Activated naive CD8-positive, alpha-beta T cell treated with anti-CD3 and anti-CD28 coated beads for 36 hours (primary cell): ENCODE data around the gene SPG7. TPM values are rescaled to one million over a fixed set of nuclear protein-coding genes. Genes with fewer than 3 reads are reported as not detected.
"Not testable (repeated sequence)": the region's sequence is repeated elsewhere in the genome, so short reads cannot be mapped to it uniquely, and the experiment has no call there.

Experiments
- DNase-seq: peaks from one replicate; pipeline ENCODE4 v3.0.0; 2021
- H3K27ac Mint-ChIP-seq: one replicate; pipeline ENCODE4 v1.8.0; 2022; ENCODE audit warnings: mild to moderate bottlenecking, moderate library complexity, mixed read lengths
- H3K27me3 Mint-ChIP-seq: one replicate; pipeline ENCODE4 v1.8.0; 2022; ENCODE audit warnings: mild to moderate bottlenecking, mixed read lengths
- H3K36me3 Mint-ChIP-seq: one replicate; pipeline ENCODE4 v1.8.0; 2021; ENCODE audit warnings: mild to moderate bottlenecking, mixed read lengths
- H3K4me1 Mint-ChIP-seq: one replicate; pipeline ENCODE4 v1.8.0; 2021; ENCODE audit warnings: mixed read lengths
- H3K4me3 Mint-ChIP-seq: one replicate; pipeline ENCODE4 v1.8.0; 2022; ENCODE audit warnings: mild to moderate bottlenecking, moderate library complexity, mixed read lengths
- H3K9me3 Mint-ChIP-seq: one replicate; pipeline ENCODE4 v1.8.0; 2022; ENCODE audit warnings: mixed read lengths
- total RNA-seq, 2 experiments: library from RNA; stranded (reverse); gene quantifications; one replicate each; pipeline ENCODE4 v1.2.3, GENCODE V29; 2021

The SPG7 gene
- total RNA-seq = 10 to 100 TPM; 63.1 to 76.7 TPM

- no peaks in the 10 kb centered on the region for H3K36me3 Mint-ChIP-seq
- H3K9me3 Mint-ChIP-seq = no peaks in the 10 kb centered on the region
- DNase-seq = peak; percentile 95
Observed at GRCh38 chr16:89507834-89508590, at the start of gene SPG7. Gene SPG7 (plus strand): TSS chr16:89508403. CDS start chr16:89508418, 15 bp downstream.

DNA sequence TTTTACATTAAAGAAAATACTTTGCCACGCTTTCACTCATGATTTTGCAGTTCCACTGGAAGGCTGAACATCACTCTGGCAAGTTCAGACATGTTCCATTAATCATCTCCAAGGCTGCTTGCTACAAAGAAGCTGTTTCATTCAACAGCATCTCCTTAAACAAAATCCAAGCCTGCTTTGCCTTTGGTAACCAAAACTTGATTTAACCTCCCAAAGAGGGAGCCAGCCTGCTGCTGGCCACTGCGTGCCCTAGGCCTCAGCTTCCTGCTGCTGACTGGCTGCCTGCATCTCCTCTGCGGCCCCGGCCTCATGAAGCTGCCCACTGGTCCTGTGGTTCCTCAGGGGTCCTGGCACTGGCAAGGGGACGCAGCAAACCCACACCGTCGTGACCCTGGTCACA is 49.7 kb upstream of the SPG7 start:
- Mint-ChIP-seq H3K4me3 (no peak overlapping the region), H3K27me3 (no peaks in the 10 kb centered on the region), H3K27ac (peak overlapping the region; percentile 9), H3K36me3 (peaks cover 32% of the 10 kb centered on the region), H3K4me1 (peaks cover 52% of the 10 kb centered on the region), H3K9me3 (no peaks in the 10 kb centered on the region)
- DNase-seq = no peak

More at GRCh38 chr16:89507834-89508590, at the start of gene SPG7:
- H3K27ac Mint-ChIP-seq = peak within 1 kb of the TSS; percentile 92
- no peaks in the 10 kb centered on the region for H3K27me3 Mint-ChIP-seq
- H3K4me3 Mint-ChIP-seq = peak within 1 kb of the TSS; percentile 92
- H3K4me1 Mint-ChIP-seq = peaks cover 23% of the 10 kb centered on the region

DNA sequence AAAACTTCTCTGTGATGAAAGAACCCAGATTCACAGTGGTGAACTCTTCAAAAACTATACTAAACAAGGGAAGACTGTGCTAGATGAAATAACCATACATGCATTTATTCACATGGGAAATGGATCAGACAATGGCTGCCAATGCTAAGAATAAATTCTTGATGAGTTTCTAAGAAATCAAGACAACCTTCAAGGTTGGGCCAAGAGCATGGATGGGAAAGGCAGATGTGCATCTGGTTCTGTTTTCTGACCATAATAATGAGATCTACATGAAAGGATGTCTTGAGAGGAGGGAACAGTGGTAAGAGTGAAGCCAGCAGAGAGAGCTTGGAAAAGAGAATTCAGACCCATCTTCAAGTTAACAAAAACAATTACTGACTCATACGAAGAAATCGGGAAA is 49.2 kb upstream of the SPG7 start:
- DNase-seq = no peak
- Mint-ChIP-seq H3K27me3 (no peaks in the 10 kb centered on the region), H3K4me1 (peaks cover 48% of the 10 kb centered on the region), H3K4me3 (no peak overlapping the region), H3K27ac (peak overlapping the region; percentile 9), H3K36me3 (peaks cover 32% of the 10 kb centered on the region), H3K9me3 (no peaks in the 10 kb centered on the region)

GRCh38 chr16:89460556-89460955 is 47.6 kb upstream of the SPG7 start:
- Mint-ChIP-seq H3K27ac (peak overlapping the region; percentile 55), H3K9me3 (no peaks in the 10 kb centered on the region), H3K36me3 (peaks cover 30% of the 10 kb centered on the region), H3K4me1 (peaks cover 52% of the 10 kb centered on the region), H3K4me3 (no peak overlapping the region), H3K27me3 (no peaks in the 10 kb centered on the region)
- DNase-seq = no peak

DNA sequence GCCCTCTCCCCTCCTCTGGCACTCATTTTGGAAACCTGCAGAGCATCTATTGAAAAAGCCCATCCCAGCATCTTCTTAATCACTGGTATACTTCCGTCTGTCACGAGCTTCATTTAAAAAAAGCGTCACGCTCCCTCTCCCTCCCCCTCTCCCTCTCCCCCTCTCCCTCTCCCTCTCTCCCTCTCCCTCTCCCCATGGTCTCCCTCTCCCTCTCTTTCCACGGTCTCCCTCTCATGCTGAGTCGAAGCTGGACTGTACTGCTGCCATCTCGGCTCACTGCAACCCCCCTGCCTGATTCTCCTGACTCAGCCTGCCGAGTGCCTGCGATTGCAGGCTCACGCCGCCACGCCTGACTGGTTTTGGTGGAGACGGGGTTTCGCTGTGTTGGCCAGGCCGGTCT is 46.3 kb upstream of the SPG7 start:
- peaks cover 34% of the 10 kb centered on the region for H3K36me3 Mint-ChIP-seq
- not testable (repeated sequence) for H3K4me3 Mint-ChIP-seq, DNase-seq, H3K27me3 Mint-ChIP-seq, H3K9me3 Mint-ChIP-seq
- H3K27ac Mint-ChIP-seq = peak overlapping the region; percentile 29
- peaks cover 55% of the 10 kb centered on the region for H3K4me1 Mint-ChIP-seq

GRCh38 chr16:89462639-89463038 is 45.6 kb upstream of the SPG7 start:
- not testable (repeated sequence) for H3K27me3 Mint-ChIP-seq, H3K27ac Mint-ChIP-seq, H3K4me3 Mint-ChIP-seq, H3K9me3 Mint-ChIP-seq, DNase-seq
- H3K36me3 Mint-ChIP-seq = peaks cover 34% of the 10 kb centered on the region
- H3K4me1 Mint-ChIP-seq = peaks cover 59% of the 10 kb centered on the region

DNA sequence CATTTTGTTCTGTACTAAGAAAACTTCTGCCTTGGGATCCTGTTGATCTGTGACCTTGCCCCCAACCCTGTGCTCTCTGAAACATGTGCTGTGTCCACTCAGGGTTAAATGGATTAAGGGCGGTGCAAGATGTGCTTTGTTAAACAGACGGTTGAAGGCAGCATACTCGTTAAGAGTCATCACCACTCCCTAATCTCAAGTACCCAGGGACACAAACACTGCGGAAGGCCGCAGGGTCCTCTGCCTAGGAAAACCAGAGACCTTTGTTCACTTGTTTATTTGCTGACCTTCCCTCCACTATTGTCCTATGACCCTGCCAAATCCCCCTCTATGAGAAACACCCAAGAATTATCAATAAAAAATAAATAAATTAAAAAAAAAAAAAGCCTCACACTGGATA is 44.9 kb upstream of the SPG7 start:
- H3K27me3 Mint-ChIP-seq, H3K27ac Mint-ChIP-seq, DNase-seq, H3K4me3 Mint-ChIP-seq, H3K9me3 Mint-ChIP-seq: not testable (repeated sequence)
- Mint-ChIP-seq H3K4me1 (peaks cover 60% of the 10 kb centered on the region), H3K36me3 (peaks cover 39% of the 10 kb centered on the region)

DNA sequence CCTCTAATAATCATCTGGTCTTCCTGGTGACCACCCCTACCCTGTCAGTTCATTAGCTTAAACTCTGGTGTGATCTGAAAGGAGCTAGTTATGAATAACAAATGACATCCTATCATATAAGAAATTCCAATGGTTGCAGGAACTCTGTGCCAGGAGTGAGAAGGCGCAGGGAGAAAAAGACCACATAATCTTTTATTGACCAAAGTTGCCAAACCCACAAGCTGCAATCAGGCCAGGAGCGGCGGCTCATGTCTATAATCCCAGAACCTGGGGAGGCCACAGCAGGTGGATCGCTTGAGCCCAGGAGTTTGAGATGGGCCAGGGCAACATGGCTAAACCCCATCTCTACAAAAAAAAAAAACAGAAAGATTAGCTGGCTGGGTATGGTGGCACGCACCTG is 41.3 kb upstream of the SPG7 start:
- peaks cover 49% of the 10 kb centered on the region for H3K4me1 Mint-ChIP-seq
- peak overlapping the region; percentile 20 for H3K27ac Mint-ChIP-seq
- no peaks in the 10 kb centered on the region for H3K27me3 Mint-ChIP-seq
- H3K9me3 Mint-ChIP-seq = no peaks in the 10 kb centered on the region
- no peak overlapping the region for H3K4me3 Mint-ChIP-seq
- no peak for DNase-seq
- H3K36me3 Mint-ChIP-seq = peaks cover 29% of the 10 kb centered on the region

DNA sequence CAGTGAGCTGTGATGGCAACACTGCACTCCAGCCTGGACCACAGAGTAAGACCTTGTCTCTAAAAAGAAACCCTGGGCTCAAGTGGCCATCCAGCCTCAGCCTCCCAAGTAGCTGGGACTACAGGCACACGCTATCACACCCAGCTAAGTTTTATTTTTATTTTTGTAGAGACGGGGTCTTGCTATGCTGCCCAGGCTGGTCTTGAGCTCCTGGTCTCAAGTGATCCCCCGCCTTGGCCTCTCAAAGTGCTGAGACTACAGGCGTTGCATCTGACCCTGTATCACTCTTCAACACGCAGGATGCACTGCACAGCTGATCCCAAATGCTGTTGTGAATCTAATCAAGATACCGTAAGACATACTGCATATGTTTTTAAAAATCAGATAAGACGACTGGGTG is 40.8 kb upstream of the SPG7 start:
- H3K36me3 Mint-ChIP-seq = peaks cover 32% of the 10 kb centered on the region
- H3K27me3 Mint-ChIP-seq = no peaks in the 10 kb centered on the region
- no peak for DNase-seq
- no peaks in the 10 kb centered on the region for H3K9me3 Mint-ChIP-seq
- peaks cover 54% of the 10 kb centered on the region for H3K4me1 Mint-ChIP-seq
- H3K27ac Mint-ChIP-seq = no peak overlapping the region
- H3K4me3 Mint-ChIP-seq = no peak overlapping the region

GRCh38 chr16:89472711-89473075 is 35.5 kb upstream of the SPG7 start:
- peaks cover 49% of the 10 kb centered on the region for H3K36me3 Mint-ChIP-seq
- no peaks in the 10 kb centered on the region for H3K27me3 Mint-ChIP-seq
- no peak overlapping the region for H3K4me3 Mint-ChIP-seq
- H3K27ac Mint-ChIP-seq = peak overlapping the region; percentile 28
- DNase-seq = no peak
- H3K4me1 Mint-ChIP-seq = peaks cover 68% of the 10 kb centered on the region
- H3K9me3 Mint-ChIP-seq = peaks cover 5% of the 10 kb centered on the region

DNA sequence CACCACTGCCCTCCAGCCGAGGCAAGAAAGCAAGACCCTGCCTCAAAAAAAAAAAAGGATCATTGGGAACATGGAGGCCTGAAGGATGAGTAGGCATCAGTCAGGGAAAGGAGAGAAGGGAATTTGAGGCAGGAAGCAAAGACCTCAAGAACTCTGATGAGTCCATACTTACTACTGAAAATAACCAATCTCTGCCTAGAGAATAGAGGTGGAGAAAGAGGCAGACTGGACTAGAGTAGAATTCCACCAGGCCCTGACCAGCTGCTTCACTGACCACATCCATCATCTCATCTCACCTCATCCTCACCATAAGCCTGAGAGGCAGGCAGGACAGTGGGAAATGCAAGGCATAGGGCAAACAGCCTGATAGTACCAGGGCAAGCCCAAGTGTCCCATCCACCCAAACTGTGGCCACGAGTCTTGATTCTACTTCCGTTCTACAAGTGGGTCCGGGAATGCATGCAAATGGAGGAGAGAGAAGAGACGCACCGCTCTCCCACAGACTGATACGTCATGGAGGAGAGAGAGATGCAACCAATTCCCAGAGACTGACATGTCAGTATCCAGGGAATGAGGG is 35.0 kb upstream of the SPG7 start:
- Mint-ChIP-seq H3K27me3 (no peaks in the 10 kb centered on the region), H3K4me1 (peaks cover 71% of the 10 kb centered on the region), H3K27ac (peak overlapping the region; percentile 23), H3K9me3 (peaks cover 5% of the 10 kb centered on the region), H3K36me3 (peaks cover 45% of the 10 kb centered on the region), H3K4me3 (no peak overlapping the region)
- no peak for DNase-seq

DNA sequence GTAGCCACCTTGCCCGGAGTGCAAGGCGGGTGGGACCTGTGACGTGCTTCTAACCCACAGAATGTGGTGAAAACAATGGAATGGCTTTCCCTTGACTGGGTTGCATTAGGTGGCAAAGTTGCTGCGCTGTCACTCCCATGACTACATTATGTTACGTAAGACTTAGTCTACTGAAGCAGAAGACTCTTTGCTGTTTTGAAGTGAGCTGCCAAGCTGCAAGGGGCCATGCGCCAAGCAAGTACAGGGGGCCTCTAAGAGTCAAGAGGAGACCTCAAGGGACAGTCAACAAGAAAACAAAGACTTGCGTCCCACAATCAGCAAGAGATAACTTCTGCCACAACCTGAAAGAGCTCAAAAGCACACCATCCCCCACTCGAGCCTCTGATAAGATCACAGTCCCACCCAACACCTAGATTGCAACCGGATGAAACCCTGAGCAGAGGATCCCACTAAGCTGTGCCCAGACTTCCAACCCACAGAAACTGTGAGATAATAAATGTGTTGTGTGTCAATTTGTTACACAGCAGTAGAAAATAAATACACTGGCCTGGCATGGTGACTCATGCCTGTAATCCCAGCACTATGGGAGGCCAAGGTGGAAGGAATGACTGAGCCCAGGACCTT is 34.3 kb upstream of the SPG7 start:
- no peak for DNase-seq
- H3K9me3 Mint-ChIP-seq = peaks cover 5% of the 10 kb centered on the region

DNA sequence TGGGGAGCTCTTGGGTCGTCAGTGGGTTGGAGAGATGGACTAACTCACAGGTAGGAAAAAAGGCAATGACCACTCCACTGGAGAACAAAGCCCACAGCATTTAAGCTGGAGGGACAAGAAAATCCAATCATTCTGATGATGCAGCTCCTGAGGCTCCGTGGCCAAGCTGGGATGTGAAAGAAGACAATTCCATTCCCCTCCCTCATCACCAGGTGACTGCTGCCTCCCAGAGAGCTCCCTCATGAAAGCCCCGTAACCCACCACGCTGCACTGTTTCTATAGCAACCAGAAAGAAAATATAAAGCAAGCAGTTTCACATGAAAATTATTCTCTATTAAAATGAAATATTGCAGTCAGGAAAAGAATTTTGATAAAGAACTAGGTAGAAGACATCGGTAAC is 33.1 kb upstream of the SPG7 start:
- Mint-ChIP-seq H3K4me1 (peaks cover 77% of the 10 kb centered on the region), H3K9me3 (peaks cover 5% of the 10 kb centered on the region), H3K27ac (no peak overlapping the region), H3K4me3 (no peak overlapping the region), H3K36me3 (peaks cover 43% of the 10 kb centered on the region), H3K27me3 (no peaks in the 10 kb centered on the region)
- DNase-seq = no peak

More for the DNA sequence above, 34.3 kb upstream of the SPG7 start:
- H3K27ac Mint-ChIP-seq = peak overlapping the region; percentile 59
- H3K4me3 Mint-ChIP-seq = no peak overlapping the region
- H3K36me3 Mint-ChIP-seq = peaks cover 47% of the 10 kb centered on the region
- H3K27me3 Mint-ChIP-seq = no peaks in the 10 kb centered on the region
- peaks cover 78% of the 10 kb centered on the region for H3K4me1 Mint-ChIP-seq

GRCh38 chr16:89476379-89476778 is 31.8 kb upstream of the SPG7 start:
- peaks cover 5% of the 10 kb centered on the region for H3K9me3 Mint-ChIP-seq
- peaks cover 86% of the 10 kb centered on the region for H3K4me1 Mint-ChIP-seq
- H3K27me3 Mint-ChIP-seq = no peaks in the 10 kb centered on the region
- peak overlapping the region; percentile 26 for H3K4me3 Mint-ChIP-seq
- peak overlapping the region; percentile 35 for H3K27ac Mint-ChIP-seq
- H3K36me3 Mint-ChIP-seq = peaks cover 51% of the 10 kb centered on the region
- peak; percentile 16 for DNase-seq

DNA sequence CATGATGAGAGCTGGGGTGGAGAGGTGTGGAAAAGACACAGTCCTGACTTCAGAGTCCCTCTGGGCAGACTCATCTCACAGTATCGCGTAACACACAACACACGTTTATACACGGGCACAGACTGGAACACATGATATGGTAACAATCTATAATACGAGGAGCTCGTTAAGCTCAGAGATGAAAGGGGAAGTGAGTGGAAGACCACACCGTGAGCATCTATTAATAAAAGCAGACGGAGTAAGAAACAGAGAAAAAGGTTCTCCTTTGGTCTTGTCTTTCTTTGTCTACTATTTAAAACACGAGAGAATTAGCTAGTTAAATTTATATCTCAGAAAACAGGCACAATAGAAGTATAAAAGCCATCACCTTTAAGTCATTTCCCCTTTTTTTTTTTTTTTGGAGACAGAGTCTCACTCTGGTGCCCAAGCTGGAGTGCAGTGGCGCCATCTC is 31.4 kb upstream of the SPG7 start:
- H3K27me3 Mint-ChIP-seq = no peaks in the 10 kb centered on the region
- peak; percentile 11 for DNase-seq
- peaks cover 54% of the 10 kb centered on the region for H3K36me3 Mint-ChIP-seq
- peaks cover 5% of the 10 kb centered on the region for H3K9me3 Mint-ChIP-seq
- H3K4me1 Mint-ChIP-seq = peaks cover 86% of the 10 kb centered on the region
- peak overlapping the region; percentile 26 for H3K4me3 Mint-ChIP-seq
- H3K27ac Mint-ChIP-seq = peak overlapping the region; percentile 44
